GM19438 (cell line): ENCODE data around the gene CADM1.

ENCODE experiments used
- ATAC-seq: cut with Tn5 transposase; IDR thresholded peaks from one replicate; pipeline ENCODE4 v1.9.1; 2021; ENCODE audit warnings: low read depth; ENCODE audit not compliant: unreplicated experiment

Gene CADM1

DNA sequence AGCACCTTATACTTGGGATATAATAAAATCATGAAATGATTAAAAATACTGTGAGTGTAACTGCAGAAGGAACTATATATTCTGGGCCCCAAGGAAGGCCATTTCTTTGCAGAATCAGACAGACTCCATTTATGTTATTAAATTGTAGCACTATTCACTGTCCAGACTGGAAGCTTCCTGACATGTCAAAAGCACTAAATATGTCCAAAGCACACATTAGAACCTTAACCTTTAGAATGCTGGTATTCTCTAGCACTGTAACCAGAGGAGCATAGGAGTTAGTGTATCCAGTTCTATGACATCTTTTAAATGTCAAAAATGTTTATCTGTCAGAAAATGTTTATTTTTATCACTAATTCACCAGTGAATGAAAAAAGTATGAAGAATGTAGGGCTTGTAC, 246.9 kb downstream of the CADM1 start:
- ATAC-seq = no peak

DNA sequence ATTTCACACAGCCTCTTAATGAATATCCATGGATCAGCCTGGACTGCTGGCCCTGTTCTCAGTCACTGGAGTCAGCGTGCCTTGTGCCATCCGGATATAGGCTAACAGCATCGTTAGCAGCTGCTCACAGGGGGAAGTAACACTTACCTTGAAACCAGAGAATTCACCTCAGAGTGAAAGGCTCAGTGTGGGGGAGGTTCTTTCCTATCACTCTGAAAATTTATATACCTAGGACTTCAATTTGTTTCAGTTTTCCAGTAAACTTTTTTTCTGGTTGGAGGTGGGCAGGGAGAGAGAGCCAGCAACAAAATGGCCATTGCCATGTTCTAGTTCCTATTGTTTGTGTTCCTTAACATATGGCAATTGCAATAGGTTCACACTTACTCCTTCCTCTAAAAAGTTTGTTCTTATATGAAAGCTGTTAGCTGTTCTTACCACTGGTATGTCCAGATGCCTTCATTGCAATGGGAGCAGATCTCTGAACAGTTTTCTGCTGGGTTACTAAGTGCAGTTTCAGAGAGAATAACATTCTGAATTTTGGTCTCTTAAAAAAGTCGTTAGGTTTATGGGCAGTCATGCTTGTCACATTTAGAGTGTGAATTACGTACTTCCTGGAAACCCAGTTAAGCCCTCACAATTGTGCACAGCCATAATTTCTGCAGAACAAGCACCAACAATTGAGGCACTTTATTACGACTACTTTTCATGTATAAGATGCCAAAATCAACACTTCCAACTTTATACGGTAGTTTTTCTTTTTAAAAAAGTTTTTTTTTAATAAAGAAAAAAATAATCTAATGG, 247.6 kb downstream of the CADM1 start:
- ATAC-seq = no peak

DNA sequence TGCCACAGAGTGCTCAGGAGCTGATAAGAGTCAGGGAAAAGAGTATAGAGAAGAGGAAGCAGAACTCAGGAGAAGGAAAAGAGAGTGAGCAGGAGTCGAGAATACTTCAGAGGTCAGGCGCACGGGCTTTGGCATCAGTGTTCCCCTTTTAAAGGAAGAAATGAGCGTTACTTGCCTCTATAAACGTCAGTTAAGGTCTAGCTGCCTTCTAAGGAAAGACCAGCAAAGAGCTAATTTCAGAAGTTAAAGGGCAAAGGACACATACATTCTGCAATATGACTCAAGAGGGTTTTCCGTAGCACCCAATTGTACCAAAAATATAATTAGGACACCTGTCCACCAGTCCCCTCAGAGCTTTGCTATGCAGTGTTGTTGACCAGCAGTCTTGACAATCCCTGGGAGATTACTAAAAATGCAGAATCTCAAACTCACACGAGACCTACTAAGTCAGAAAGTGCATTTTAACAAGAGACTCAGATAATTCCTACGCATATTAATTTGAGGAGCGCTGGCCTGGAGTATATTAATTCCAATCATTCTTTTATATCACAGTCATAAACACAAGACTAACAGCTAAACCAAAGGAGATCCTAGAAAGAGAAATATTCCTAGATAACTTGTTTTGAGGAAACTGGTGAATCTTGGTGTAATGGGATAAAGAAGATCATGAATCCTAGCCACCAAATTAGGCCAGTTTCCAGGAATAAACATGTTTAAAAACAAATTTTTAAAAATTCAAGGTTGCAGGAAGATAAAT, 249.0 kb downstream of the CADM1 start:
- no peak for ATAC-seq

DNA sequence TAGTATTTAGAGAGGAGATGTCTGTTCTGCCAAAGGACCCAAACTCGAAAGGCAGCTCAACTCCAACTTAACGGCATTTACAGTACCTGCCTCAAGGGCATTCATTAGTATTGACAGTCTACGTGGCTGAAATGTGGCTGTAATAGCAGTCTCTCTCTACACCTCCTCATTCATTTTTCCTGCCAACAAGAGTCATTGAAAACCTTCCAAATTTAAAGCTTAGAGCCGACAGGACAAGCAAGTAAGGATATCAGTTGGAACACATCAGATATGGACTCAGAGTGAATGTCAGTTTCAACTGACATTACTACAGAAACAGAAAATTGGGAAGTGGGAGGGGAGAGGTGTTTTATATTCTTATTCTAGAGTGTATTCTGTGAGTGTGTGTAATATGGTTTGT, 253.1 kb downstream of the CADM1 start:
- no peak for ATAC-seq

DNA sequence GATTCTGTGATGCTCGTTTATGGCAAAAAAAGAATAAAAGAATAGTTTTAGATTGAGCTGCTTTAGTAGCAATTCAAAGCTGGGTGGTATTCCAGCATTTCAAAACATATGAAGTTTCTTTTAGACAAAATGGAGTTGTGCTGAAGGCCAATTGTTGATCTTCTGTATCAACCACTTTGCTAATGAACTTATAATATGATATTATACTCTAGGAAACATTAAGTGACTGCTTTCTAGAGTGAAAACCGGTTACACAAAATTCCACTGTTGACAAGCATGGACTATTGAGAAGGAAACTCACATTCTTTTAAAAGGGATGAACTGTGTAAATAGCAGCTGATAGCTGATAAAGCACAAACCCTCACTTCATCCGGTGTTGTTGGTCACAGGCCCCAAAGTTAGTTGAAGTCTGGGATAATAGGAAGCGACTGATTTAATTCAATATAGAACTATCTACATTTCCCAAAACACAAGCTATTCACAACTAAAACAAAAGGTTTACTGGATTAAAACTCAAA, 255.1 kb downstream of the CADM1 start:
- no peak for ATAC-seq

DNA sequence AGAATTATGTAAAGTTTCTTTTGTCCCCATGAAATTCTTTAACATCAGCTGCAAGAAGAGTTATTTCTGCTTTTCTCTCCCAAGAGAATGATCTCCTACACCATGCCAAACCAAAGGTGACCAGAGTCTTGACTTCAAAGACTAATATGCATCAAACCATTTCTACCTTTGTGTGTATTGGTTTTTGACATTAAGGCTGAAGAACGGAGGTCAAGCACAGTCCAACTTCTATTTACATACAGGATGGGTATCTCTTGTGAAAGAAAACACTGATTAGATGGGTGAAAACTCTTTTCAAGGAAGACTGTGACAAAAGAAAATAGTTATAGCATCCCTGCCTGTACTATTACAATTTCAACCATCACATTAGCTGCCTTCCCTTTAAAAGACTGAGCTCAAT, 256.3 kb downstream of the CADM1 start:
- no peak for ATAC-seq

DNA sequence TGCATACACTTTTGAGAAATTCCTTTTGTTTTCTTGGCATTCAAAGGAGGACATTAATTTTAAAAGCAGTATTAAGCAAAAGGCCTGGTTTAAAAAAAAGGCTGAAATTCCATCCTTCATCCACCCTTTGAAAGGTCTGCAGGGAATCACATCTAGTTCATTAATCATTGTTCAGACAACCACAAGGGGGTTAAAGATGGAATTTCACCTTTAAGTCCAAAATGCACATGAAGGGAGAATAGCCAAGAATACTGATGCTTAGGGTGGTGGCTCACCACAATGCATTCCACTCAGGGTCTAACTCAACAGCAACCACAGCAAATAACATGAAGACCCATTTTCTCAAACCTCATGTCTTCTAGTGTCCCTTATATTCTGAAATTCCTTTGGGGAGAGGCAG, 256.9 kb downstream of the CADM1 start:
- no peak for ATAC-seq

DNA sequence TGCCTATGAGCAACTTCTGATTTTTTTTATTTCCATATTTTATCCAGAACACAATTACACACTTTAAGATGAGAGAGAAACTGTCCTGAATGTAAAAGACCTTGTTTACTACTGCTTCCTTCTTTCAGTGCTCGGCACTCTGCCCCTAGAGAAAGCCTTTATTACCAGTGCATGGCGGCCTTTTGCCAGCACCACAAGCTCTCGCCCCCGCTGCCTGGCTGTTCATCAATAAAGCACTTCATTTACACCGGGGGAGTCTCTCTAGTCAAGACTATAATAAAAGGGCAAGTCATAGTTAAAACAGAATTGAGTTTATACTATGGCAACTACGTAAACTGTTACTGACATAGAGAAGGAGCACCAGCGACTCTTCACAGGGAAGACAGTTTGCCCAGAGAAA, 259.5 kb downstream of the CADM1 start:
- no peak for ATAC-seq

DNA sequence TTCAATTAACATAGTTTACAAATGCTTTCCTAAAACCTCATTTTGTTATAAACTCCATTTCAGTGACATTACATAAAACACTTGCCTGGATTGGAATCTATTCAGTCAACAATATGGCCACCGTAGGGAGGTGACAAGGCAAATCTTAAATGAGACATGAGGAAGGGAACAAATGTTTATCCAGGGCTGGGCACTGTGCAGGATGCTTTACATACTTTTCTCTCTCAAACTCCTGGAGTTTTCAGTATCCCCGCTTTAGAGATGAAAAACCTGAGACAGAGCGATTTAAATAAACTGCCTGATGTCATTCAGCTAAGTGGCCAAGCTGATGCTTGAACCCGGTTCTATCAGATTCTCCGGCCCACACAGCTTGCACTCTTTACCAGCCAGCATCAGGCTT, 259.9 kb downstream of the CADM1 start:
- no peak for ATAC-seq

DNA sequence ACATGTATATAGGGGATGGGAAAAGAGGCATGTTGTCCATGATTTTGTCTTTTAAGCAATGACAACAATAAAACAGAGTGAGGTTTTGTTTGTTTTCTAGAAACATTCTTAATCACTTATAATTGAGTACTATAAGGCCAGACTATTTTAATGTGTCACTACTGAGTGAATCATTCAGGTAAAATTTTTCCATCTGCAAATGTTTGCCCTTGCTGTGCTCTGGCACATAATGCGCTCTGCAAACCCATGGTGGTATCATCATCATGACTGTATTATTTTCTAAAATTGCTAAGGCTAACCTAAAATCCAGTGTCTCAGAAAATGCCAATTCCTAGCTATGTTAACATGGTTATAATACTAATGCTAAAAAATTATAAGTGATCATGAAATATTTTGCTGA, 261.2 kb downstream of the CADM1 start:
- no peak for ATAC-seq

DNA sequence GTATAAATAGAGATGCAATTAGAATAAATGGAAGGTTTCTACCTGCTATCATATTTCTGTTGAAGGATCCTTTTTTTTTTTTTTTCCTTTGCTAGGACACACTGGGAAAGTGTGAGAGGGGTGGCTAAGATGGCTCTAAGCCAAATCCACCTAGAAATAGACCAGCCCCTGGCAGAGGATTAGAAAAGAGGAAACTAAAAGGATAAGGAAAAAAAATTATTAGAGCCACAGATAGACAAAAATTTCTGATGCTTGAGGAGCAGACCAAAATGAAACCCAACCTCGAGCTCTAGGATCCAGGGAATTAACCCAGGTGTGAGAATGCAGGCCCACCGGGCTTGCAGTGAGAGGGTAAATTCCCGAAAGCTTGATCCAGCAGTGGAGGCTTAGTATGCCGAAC, 262.3 kb downstream of the CADM1 start:
- ATAC-seq = no peak

DNA sequence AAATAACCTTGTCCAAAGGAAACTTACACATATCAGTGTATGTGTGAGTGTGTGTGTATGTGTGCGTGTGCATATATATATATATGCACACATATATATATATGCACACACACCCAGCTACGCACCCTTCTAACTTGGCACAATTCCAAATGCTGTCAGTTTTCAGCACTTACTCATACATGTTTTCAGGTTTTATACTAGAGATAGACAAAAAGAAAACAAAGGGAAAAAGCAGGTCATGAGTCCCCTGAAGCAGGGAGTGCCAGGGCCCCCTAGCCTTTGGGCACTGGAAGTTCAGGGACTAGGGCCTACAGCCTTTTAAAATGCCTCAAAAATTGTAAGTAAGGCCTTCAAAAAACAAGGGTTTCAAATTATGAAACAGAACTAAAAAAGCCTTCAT, 265.4 kb downstream of the CADM1 start:
- ATAC-seq = no peak

DNA sequence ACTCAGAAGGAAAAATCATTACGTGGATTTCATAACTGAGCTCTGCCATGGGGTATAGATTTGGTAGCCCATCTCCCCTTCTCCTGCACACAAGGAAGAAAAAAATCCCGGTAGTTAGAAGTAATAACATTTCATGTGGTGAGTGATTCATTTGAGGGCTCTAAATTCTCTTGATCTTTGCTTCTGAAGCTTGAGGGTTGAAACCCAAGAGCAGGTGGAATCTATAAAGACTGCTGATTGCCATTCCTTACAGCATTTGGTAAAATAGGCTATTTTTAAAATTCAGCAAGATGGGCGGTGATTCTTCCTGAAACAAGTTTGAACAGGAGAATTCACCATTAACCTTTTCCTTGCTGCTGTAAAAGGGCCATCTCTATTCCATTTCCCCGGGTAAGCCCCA, 266.1 kb downstream of the CADM1 start:
- ATAC-seq = no peak

DNA sequence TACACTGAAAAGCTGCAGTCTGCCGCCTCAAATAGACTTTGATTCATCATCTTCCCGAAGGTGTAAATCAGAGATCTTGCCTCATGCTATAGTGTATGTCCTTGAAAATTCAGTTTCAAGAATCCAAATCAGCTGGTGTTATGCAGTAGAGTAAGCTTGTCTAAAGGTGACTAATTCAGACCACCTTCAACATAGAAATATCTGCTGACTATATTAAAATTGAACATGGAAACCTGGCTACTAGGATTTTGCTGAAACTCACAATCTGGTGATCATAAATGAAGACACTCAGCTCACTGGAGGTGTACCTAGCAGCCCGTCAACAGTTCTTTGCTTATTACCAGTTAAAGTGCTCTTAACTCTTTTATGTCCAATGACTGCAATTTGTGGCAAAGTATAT, 266.6 kb downstream of the CADM1 start:
- ATAC-seq = no peak

DNA sequence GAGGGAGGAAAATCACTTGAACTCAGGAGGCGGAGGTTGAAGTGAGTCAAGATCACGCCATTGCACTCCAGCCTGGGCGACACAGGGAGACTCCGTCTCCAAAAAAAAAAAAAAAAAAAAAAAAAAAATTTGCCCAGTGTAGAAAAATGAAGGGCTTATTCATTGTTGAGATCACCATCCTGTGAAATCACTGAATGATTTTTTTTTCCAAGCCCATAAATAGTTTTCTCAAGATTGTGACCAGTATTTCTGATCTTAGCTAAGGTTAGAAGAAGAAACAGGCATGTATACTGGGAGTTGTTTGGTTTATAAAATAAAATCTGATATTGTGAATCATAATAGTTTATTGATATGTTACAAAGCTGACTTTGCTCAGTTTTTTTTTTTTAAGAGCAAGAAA, 269.4 kb downstream of the CADM1 start:
- ATAC-seq = no peak

DNA sequence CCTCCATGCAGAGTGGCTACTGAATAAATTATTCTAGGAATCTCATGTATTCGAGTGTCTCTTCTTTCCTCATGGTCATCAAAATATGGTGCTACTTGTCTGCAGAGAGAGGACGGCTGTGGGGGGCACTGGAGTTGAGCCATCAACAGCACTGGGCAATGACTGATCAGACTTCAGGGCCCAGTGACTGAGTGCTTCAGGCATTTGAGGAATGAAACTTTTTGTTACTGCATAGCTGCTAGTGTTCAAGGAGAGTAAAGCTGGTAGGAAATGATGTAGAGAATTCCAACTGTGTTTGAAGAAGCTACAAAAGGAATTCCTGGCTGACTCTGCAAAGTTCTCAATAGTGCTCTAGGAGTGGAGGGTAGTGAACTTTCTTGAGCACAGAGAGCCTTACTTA, 277.7 kb downstream of the CADM1 start:
- no peak for ATAC-seq

DNA sequence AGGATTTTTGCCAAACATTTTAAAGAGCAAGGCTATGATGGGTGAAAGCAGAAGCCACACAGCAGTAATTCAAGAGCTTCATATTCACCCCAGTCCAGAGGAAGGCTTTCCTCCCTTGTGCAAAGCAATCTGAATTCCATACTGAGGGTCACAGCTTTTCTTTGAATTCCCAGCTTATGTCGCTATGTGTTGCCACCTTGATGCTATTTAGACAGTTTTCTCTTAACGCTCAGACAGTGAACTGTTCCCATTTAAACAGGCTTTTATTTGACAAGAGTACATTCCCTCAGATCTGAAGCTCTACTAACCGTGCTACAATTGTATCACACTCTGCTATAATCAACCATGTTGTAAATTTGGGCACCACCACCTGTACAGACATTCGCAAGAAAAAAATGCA, 279.7 kb downstream of the CADM1 start:
- ATAC-seq = no peak

DNA sequence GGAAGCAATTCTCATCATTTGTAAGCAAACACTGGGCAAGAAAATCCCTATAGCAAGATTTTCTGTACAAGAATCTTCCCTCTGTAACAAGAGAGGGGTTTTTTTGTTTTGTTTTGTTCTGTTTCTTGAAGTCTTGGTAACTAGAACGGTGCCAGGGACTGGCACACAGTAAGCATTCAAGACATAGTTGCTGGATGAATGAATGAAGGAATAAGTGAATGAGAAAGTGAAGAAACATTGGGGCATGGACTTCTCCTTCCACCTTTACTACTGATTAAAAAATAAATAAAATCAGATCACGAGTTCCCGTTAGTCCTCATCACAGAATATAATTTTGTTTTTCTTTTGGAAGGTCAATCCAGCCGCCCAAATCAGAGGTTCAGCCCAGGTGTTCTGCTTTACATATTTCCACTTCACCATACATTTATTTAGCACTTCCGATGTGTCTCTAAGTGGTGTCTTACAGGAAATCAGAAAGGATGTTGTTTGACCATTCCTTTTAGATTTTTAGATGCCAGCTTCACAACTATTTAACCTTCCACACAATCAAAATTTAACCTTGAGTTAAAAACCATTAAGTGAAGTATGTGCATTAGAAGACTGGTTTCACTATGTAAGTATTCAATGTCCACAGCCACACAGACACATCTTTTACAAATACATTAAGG, 281.2 kb downstream of the CADM1 start:
- peak; percentile 34 for ATAC-seq

DNA sequence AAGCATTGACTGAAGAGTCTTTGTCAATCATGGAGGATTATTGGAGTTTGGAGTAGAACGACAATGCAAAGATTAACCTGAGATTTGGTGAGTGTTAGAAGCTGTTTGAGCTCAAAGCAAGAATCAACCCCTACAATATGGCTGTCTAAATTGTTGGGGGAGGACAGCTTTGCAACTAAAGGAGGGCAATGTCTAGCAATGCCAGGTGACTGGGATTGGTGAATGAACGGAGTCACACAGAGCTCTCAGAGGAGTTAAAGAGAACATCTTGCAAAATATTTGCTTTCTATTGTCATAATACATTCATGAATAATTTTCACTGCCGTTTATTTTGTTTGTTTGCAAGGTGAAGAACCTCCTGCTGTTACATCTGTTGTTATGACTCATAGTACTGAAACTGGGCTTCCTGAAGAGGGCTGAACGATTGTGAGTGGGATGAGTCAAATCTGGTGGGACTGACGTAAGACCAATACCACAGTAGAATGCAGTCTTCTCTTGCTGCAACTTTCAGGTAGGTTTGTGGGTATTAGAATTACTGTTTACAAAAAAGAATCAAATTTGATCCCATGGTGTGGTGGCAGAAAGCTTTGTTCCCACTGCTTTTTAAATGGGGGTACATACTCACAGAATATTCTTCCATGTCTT, 281.9 kb downstream of the CADM1 start:
- peak; percentile 90 for ATAC-seq

DNA sequence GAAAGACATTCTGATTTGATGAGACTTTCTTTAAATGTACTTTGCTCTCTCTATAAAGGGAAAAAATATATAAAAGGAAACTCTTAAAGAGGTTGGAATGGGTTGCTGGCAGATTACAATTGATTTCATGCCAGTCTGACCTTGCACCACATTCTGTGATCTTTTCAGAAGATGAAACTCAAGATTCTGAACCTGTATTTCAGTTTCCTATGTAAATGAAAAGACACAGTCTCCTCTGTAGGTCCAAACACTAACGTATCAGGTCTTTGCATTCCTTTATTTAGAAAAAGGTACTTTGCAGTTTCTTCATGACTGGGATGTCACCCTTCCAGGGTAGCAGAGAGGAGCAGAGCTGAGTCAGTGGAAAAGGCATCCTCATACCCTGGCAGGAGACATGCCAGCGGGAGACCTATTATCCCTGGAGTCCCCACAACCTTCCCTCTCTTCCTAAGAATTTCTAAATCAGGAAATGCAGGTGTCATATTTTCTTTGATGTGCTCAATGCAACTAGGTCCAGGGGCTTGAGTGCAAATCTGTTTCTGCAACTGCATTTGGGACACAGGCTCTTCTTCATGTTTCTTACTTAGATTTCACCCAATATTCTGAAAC, 282.6 kb downstream of the CADM1 start:
- no peak for ATAC-seq

DNA sequence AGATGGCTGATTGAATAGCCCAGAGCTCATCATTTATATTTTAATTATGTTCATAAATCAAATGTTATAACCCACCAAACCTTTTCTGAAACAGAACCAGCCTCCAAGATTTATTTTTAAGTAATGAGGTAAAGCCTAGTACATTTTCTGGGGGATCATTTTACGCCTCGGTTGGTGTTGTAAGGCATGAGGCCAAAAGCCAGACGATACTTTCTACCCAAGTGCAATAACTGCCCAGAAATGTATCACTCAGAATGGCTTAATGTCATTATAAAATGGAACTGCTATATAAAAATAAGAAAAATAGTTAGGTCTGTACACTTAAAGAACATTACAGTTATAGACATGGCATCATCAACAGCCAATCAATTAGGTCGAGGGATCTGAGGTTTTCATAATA, 283.3 kb downstream of the CADM1 start:
- ATAC-seq = no peak
